NCI-H1105 (cell line): Measurements from ENCODE around the gene EYS.

ENCODE experiments used
- DNase-seq: peaks from one replicate; lab custom pipeline; 2025; lab: John Stamatoyannopoulos, UW

The EYS gene

DNA sequence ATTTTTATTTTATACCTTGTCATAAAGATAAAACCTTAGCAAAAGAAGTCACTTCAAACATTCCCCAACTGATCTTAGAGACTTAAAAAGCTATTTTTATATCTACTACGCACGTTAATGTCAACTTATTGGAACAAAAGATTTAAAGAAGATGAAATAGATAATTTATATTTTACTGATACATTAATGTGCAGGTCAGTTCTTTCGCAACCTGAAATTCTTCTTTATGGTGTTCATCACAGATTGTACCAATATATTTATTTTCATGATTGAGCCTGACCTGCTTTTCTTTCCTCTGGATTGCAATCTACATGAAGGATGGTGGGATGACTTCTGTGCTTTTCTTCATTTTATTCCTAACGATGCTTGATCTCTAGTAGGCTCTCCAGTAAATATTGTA is 1475.1 kb downstream of the EYS start:
- no peak for DNase-seq

DNA sequence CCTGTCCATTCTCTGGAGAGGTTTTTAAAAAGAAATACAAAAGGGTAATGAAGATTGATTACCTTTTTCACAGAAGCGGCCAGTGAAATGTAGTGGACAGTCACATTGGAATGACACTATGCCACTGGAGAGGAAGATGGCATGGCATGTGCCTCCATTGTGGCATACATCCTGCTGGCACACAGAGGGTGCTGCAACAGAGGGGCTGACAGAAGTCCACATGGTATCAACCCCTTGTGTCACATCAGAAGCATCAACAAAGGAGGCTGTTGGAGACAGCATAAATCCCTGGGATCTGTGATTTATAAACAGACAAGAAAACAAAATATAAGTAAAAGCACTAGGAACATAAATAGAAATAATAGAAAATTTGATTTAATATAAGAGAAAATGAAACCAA is 1476.5 kb downstream of the EYS start:
- no peak for DNase-seq

GRCh38 chr6:64227863-64228262 is 1479.2 kb downstream of the EYS start:
- no peak for DNase-seq

GRCh38 chr6:64225503-64225902 is 1481.5 kb downstream of the EYS start:
- no peak for DNase-seq

DNA sequence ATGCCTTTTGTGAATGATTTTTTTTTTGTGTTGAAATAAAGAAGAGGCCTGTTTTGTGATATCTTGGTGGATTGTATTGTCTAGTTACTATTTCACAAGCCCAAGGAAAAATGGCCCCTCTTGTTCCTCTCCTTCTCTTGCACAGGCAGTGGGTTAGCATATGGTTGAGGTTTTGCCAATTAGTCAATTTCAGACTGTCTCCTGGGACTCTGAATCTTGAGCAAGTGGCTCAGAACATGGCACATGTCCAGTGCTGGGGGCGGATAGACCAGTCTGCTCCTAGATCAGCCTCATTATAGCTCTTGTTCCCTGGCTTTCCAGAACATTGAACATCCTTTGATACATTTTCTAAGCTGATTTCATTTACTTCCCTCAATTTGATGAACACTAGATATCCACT is 1482.2 kb downstream of the EYS start:
- DNase-seq = no peak

GRCh38 chr6:64221776-64222175 is 1485.2 kb downstream of the EYS start:
- no peak for DNase-seq

GRCh38 chr6:64220801-64221200 is 1486.2 kb downstream of the EYS start:
- no peak for DNase-seq

DNA sequence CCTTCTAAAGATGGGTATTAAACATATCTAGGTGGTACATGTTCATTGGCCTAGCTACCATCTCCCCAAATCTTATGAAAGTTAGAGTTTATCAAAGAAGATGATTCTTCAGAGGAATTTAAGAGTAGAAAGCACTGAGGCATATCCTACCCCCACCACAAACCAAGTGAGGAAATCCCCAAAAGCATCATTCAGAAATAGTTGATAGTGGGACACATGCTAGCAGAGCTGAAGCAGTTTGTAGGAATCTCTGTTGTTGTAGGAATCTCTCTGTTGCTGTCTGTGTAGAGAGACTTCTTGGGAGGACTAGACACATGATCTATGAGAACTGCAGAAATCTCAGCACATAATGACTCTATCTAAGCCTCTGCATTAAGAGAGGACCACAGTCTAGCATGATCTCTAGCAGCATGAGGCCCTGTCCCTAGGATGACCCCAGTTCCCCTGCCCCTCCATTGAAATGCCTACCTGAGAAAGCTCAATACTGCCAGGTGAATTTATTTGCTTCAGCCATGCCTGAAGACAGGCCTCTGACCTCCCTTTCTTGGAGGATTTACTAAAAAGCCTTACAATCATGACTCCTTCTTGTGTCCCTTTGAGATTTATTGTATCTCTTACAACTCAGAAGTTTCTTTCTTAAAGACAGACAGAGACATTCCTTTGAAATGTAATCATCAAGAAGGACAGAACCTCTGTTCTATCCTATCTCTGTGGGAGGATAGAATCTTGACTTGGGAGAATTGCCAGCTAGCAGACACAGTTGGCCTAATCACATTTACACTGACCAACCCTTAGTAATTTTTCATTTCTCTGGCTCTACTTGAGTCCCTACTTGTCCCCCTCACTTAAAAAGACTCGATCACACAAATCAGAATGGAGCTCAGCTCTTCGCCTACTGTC is 1489.1 kb downstream of the EYS start:
- no peak for DNase-seq

- DNase-seq = no peak
Measured at GRCh38 chr6:64214373-64214772, 1492.7 kb downstream of the EYS start.

GRCh38 chr6:64213697-64214096 is 1493.3 kb downstream of the EYS start:
- DNase-seq = no peak

GRCh38 chr6:64197246-64197645 is 1509.8 kb downstream of the EYS start:
- DNase-seq = no peak

- DNase-seq = no peak
Measured at GRCh38 chr6:64186592-64186991, 1520.4 kb downstream of the EYS start.

- DNase-seq = no peak
Measured at GRCh38 chr6:64185621-64186020, 1521.4 kb downstream of the EYS start.

- no peak for DNase-seq
Measured at GRCh38 chr6:64175296-64175695, 1531.7 kb downstream of the EYS start.

DNA sequence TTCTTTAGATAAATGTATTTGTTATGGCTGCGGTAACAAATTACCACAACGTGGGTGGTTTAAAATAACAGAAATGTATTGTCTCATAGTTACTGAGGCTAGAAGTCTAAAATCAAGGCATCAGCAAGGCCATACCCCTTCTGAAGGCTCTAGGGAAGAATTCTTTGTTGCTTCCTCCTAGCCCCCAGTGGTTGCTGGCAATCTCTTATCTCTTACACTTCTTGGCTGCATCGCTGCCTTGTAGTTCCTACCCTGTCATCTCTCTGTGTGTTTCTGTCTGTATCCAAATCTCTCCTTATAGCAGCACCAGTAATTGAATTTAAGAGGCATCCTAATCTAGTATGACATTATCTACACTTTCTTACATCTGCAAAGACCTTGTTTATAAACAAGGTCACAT is 1536.7 kb downstream of the EYS start:
- no peak for DNase-seq

GRCh38 chr6:64160486-64160885 is 1546.5 kb downstream of the EYS start:
- DNase-seq = no peak

DNA sequence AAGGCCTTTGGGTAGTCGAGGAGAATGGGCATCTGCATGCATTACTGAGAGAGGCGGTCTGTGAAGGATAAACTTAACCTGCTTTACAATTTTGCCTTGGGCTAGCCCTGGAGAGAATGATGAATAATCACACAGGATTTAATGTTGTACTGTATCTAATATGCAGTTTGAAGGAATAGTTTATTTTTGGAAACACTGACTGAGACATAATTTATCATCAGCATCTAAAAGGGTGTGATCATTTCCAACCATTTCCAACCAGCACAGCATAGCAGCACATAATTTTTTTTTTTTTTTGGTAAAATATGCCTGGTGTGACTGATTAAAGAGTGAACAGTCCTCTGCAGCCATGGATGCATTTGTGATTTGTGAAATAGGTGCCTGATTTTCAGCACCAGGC is 1552.0 kb downstream of the EYS start:
- DNase-seq = no peak

- DNase-seq = no peak
Measured at GRCh38 chr6:64146876-64147275, 1560.2 kb downstream of the EYS start.

- DNase-seq = no peak
Measured at GRCh38 chr6:64146094-64146493, 1560.9 kb downstream of the EYS start.

GRCh38 chr6:64145658-64146057 is 1561.4 kb downstream of the EYS start:
- DNase-seq = no peak

- no peak for DNase-seq
Measured at GRCh38 chr6:64143101-64143500, 1563.9 kb downstream of the EYS start.

DNA sequence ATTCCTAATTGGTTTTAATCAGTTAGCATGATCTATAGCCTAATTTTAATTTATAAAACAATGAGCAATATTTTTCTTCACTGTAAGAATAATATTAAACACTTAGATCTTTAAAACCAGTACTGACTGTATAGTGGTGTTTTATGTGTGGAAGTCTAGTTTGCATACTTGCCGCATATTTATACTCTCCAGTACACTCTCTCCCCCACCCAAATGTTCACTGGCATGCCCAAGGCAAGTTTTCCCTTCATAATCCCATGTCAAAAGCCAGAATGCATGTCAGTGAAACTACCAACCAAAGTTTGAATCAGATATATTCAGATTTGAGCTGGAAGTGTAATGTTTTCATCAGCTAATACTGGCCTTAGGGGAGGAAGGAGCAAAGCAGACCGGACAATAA is 1565.3 kb downstream of the EYS start:
- no peak for DNase-seq

DNA sequence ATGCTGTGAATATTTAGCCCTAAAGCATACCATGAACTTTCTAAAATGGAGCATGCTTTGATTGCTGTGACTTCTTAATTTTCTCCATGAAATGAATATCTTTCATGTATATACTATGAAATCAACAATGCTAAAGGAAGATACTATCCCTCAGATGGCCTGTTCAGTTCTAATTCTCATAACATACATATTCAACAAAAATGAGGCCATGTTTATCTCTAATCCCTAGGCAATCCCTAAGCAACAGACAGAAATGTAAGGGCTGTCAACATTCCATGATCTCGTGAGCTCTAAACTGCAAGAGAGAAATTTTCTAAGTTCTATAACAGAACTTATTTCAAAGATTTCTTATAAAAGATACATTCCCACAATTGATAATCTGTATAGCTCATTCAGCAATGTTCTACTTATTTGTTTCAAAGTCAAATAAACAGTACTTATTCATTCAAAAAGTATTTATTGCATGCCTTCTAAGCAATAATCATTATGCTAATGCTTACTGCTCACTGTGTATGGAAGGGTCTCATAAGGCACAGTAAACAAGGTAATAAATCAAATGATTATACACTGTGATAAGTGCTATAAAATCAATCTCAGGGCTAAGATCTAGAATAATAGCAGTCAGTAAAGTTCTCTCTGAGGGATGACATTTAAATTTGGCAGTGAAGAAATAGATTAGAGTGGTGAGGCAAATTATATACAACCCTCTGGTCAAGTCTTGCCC is 1578.6 kb downstream of the EYS start:
- DNase-seq = no peak
